GM12875 (cell line): ENCODE data around the gene IL18R1.

Source experiments
- H3K4me3 ChIP-seq: one replicate; pipeline ENCODE4 v1.5.1; 2011; ENCODE audit warnings: low read depth, low read length, control low read depth
- TF ChIP-seq, protein P1 (sequence below): IDR thresholded peaks from 2 replicates; pipeline ENCODE4 v1.5.1; 2011; ENCODE audit warnings: low read depth, mild to moderate bottlenecking, control low read depth, inconsistent platforms, low read length, moderate library complexity, borderline replicate concordance; ENCODE audit not compliant: insufficient read depth

The IL18R1 gene

DNA sequence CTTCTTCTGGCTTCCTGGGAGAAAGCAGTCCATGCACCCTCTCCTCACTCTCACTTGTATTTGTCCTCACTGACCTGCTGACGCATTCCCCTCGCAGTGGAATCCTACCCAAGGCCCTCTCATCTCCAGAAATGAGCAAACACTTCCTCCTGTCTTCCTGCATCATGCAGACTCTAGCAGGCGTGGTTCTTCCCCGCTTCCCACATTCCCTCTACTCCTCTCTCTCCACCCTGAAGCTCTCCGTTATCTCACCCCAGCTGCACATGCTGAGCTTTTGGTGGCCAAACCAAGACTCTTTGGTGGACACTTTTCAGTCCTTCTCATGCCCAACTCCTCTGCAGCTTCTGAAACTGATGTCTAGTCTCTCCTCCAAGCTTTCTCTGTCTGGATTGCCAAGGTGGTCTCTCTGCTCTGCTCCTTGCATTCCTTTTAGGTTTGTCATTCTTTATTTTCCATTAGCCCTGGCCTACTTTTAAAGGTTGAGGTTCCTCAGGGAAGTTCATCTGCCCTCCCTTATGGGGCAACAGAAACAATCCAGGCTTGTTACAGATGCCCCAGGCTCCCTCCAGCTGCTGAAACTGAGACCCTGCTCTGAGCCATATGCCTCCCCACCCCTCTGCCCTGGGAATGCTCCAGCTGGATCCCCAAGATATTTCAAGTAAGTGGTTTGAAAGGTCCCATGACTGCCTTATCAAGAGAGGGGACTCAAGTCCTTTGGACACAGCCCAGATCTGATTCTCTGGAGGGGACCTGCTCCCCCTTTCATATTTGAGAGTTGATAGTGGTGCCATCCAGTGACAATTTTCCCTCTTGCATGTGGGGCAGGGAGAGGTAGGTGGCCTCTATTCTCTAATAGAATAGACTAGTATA lies 66.5 kb downstream of the IL18R1 start:
- TF ChIP-seq, protein P1, sequence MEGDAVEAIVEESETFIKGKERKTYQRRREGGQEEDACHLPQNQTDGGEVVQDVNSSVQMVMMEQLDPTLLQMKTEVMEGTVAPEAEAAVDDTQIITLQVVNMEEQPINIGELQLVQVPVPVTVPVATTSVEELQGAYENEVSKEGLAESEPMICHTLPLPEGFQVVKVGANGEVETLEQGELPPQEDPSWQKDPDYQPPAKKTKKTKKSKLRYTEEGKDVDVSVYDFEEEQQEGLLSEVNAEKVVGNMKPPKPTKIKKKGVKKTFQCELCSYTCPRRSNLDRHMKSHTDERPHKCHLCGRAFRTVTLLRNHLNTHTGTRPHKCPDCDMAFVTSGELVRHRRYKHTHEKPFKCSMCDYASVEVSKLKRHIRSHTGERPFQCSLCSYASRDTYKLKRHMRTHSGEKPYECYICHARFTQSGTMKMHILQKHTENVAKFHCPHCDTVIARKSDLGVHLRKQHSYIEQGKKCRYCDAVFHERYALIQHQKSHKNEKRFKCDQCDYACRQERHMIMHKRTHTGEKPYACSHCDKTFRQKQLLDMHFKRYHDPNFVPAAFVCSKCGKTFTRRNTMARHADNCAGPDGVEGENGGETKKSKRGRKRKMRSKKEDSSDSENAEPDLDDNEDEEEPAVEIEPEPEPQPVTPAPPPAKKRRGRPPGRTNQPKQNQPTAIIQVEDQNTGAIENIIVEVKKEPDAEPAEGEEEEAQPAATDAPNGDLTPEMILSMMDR: no peak
- H3K4me3 ChIP-seq: no peak overlapping the region

- TF ChIP-seq, protein P1: no peak
- H3K4me3 ChIP-seq: no peak within 1 kb of the TSS
Observed at GRCh38 chr2:102422910-102423309, 67.3 kb downstream of the IL18R1 start, which contains the start of gene IL18RAP. TSS of gene IL18RAP (plus strand) at chr2:102423160. CDS start at chr2:102423278, 118 bp downstream.

DNA sequence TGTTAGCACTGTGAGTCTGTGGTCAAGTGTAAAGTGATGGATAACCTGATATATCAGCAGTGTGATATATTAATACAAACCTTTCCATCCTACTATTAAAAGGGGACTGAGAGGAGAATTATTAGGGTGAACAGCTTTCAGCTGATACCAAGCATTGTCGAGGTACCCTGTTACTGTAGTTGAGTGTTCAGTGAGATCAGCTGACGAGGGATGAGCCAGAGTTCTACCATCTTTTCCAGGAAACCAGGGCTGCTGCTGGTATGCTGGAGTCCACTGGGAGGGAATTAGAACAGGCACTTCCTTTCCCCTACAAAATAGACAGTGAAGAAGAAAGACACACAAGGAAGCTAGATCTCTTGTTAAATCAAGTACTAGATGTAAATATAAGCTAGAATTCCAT lies 67.8 kb downstream of the IL18R1 start:
- no peak overlapping the region for H3K4me3 ChIP-seq
- TF ChIP-seq, protein P1: no peak

GRCh38 chr2:102424754-102425153 lies 69.2 kb downstream of the IL18R1 start:
- H3K4me3 ChIP-seq: no peak overlapping the region
- TF ChIP-seq, protein P1: no peak

GRCh38 chr2:102425441-102426132 lies 70.0 kb downstream of the IL18R1 start:
- TF ChIP-seq, protein P1: no peak
- no peak overlapping the region for H3K4me3 ChIP-seq

DNA sequence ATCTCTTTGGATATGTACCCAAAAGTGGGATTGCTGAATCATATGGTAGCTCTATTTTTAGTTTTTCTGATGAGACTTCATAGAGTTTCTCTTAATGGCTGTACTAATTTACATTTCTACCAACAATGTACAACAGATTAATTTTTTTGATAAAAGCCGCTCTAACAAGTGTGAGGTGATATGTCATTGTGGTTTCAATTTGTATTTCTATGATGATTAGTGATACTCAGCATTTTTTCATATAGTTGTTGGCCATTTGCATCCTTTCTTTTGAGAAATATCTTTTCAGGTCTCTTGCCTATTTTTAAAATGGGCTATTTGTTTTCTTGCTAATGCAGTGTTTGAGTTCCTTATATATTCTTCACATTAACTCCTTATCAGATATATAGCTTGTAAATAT lies 71.7 kb downstream of the IL18R1 start:
- TF ChIP-seq, protein P1: no peak
- H3K4me3 ChIP-seq: no peak overlapping the region
